K562 (cell line): ENCODE results near the gene SAFB. TPM values are rescaled to one million over a fixed set of nuclear protein-coding genes. Genes with fewer than 3 reads are reported as not detected.

Experiments used
- ATAC-seq: fragments of 200-7000 bp; cut with Tn5 transposase; 3 replicates; pipeline ENCODE4 v1.9.1; 2020; ENCODE audit warnings: moderate library complexity
- BruUV-seq: library from RNA; stranded (reverse); fragments of 400-500 nt; replicated peaks from 2 replicates; lab custom pipeline; 2021; lab: Mats Ljungman, UMichigan
- CTCF ChIA-PET: fragments of 300-600 bp; formaldehyde crosslinking; extraction: SDS; loops from one replicate; lab custom pipeline; 2021; ENCODE audit warnings: low intra/inter-chr PET ratio; lab: Yijun Ruan, JAX
- POLR2A ChIA-PET: fragments of 300-600, 350-650 bp; sonication (Branson Sonifier 250); formaldehyde crosslinking; extraction: SDS; loops from one replicate; lab custom pipeline; 2021; ENCODE audit warnings: antibody characterized with exemption, inconsistent platforms; lab: Yijun Ruan, JAX
- DNase-seq, 4 experiments: peaks; one replicate each; pipeline versions ENCODE4 v3.0.0 to v3.0.0-alpha.2; 2011 to 2018; ENCODE audit warnings: low spot score in 3 of 4, mixed read lengths in 3 of 4; ENCODE audit errors: extremely low read depth in 1 of 4
- FAIRE-seq: peaks from 2 replicates; lab custom pipeline; 2011; peaks lifted over from hg19 to GRCh38; lab: Jason Lieb, UNC
- H2AFZ ChIP-seq: 2 replicates; pipeline ENCODE4 v1.6.0; 2011; ENCODE audit warnings: low read depth, low read length, control low read depth, inconsistent platforms
- H3K27ac ChIP-seq: fragments of 200-600 bp; 3 replicates; pipeline ENCODE4 v1.8.0; 2011; ENCODE audit warnings: low read depth, mild to moderate bottlenecking, control low read depth, inconsistent platforms, low read length, moderate library complexity, mixed read lengths; ENCODE audit errors: extremely low read depth
- H3K27me3 ChIP-seq, 2 experiments: fragments of 300-600 bp in 1 of 2; 2 replicates in 1 of 2; 3 replicates in 1 of 2; pipeline versions ENCODE4 v1.6.0 to v1.8.0; 2011; ENCODE audit warnings: inconsistent platforms in 2 of 2, low read length in 2 of 2, mild to moderate bottlenecking in 1 of 2, mixed read lengths in 1 of 2, moderate library complexity in 1 of 2; ENCODE audit not compliant: control insufficient read depth in 2 of 2, insufficient read depth in 2 of 2
- H3K36me3 ChIP-seq: fragments of 300-600 bp; 3 replicates; pipeline ENCODE4 v1.8.0; 2011; ENCODE audit warnings: mild to moderate bottlenecking, low read length, inconsistent platforms; ENCODE audit not compliant: control insufficient read depth, insufficient read depth
- H3K4me1 ChIP-seq, 2 experiments: fragments of 200-600 bp in 1 of 2; replicated peaks in 1 of 2; 2 replicates in 1 of 2; 3 replicates in 1 of 2; pipeline versions ENCODE4 v1.5.1 to v1.8.0; 2011; ENCODE audit warnings: inconsistent platforms in 2 of 2, low read length in 2 of 2, mild to moderate bottlenecking in 1 of 2, mixed read lengths in 1 of 2, moderate library complexity in 1 of 2; ENCODE audit not compliant: control insufficient read depth in 2 of 2, insufficient read depth in 2 of 2
- H3K4me2 ChIP-seq: 2 replicates; pipeline ENCODE4 v1.6.1; 2011; ENCODE audit warnings: low read length, control low read depth, inconsistent platforms, mixed read lengths; ENCODE audit not compliant: insufficient read depth
- H3K4me3 ChIP-seq: fragments of 200-600 bp; sonication (generic), shearing (Covaris generic); 2 replicates; pipeline ENCODE4 v1.5.1; 2016; ENCODE audit warnings: control low read depth, inconsistent platforms
- H3K79me2 ChIP-seq: fragments of 200-600 bp; 3 replicates; pipeline ENCODE4 v1.8.0; 2011; ENCODE audit warnings: low read length, inconsistent platforms; ENCODE audit not compliant: control insufficient read depth, insufficient read depth
- H3K9ac ChIP-seq, 2 experiments: 2 replicates each; pipeline versions ENCODE4 v1.6.0 to v1.6.1; 2011; ENCODE audit warnings: low read depth in 2 of 2, low read length in 2 of 2, control low read depth in 1 of 2, inconsistent platforms in 1 of 2, mild to moderate bottlenecking in 1 of 2, mixed read lengths in 1 of 2; ENCODE audit not compliant: insufficient read depth in 1 of 2
- H3K9me1 ChIP-seq: one replicate; pipeline ENCODE4 v1.6.0; 2011; ENCODE audit warnings: inconsistent platforms, mild to moderate bottlenecking, low read length, moderate library complexity; ENCODE audit not compliant: control insufficient read depth, insufficient read depth
- H3K9me3 ChIP-seq: replicated peaks from 2 replicates; pipeline ENCODE4 v1.5.1; 2011; ENCODE audit warnings: low read depth, low read length, inconsistent platforms; ENCODE audit not compliant: control insufficient read depth, insufficient read depth
- H4K20me1 ChIP-seq: replicated peaks from 2 replicates; pipeline ENCODE4 v1.6.1; 2011; ENCODE audit warnings: low read length, inconsistent platforms, mixed read lengths; ENCODE audit not compliant: control insufficient read depth, insufficient read depth
- POLR2G ChIP-seq: fragments of 200-400 bp; formaldehyde crosslinking; IDR thresholded peaks from 2 replicates; pipeline ENCODE4 v1.6.1; 2017; ENCODE audit warnings: low read depth, mild to moderate bottlenecking, antibody characterized with exemption, low read length, moderate library complexity
- SMARCB1 ChIP-seq: IDR thresholded peaks from 2 replicates; pipeline ENCODE4 v1.6.1; 2011; ENCODE audit warnings: improper control_type of control experiment, low read depth; ENCODE audit not compliant: insufficient read length
- THRA ChIP-seq: fragments of 450-650 bp; IDR thresholded peaks from 2 replicates; pipeline ENCODE4 v1.6.1; 2017; ENCODE audit warnings: mild to moderate bottlenecking, moderate library complexity
- ZNF174 ChIP-seq: fragments of 250-450 bp; sonication (Bioruptor Pico); IDR thresholded peaks from 2 replicates; pipeline ENCODE4 v1.4.0; 2020; ENCODE audit warnings: mild to moderate bottlenecking
- ZNF699 ChIP-seq: fragments of 250-450 bp; sonication (Bioruptor Pico); IDR thresholded peaks from 2 replicates; pipeline ENCODE4 v1.8.0; 2021; ENCODE audit warnings: mild to moderate bottlenecking, moderate library complexity; ENCODE audit not compliant: insufficient replicate concordance
- ZNF766 ChIP-seq: fragments of 200-800 bp; sonication (Bioruptor generic); conservative IDR thresholded peaks from 2 replicates; pipeline ENCODE4 v1.6.1; 2016; ENCODE audit warnings: missing genetic modification characterization, missing compliant biosample characterization
- WGBS: fragments of 100-300 bp; shearing (Covaris generic); methylation state at CpG from one replicate; pipeline ENCODE4 v1.1.6; 2016; ENCODE audit warnings: low coverage, mixed read lengths; ENCODE audit not compliant: insufficient coverage; ENCODE audit errors: missing lambda C conversion rate; 5-methylcytosine and 5-hydroxymethylcytosine counted together
- in situ Hi-C: fragments of 300-500 bp; cut with MboI; formaldehyde crosslinking; loops from 4 replicates; pipeline ENCODE4 v1.15.0; 2018; ENCODE audit warnings: inconsistent platforms, mixed read lengths
- intact Hi-C: fragments of 100-400 bp; cut with micrococcal nuclease; formaldehyde crosslinking; loops from 2 replicates; pipeline ENCODE4 v1.14.2; 2022
- polyA plus RNA-seq, 8 experiments: library from polyadenylated mRNA; depleted of rRNA in 4 of 8; stranded (reverse) in 5 of 8; unstranded in 3 of 8; fragments of >200 nt; fragmentation: Nextera tagmentation in 2 of 8; fragmentation: Illumina TruSeq in 1 of 8; extraction: Ambion mirVana in 2 of 8; extraction: Trizol in 1 of 8; gene quantifications; 2 replicates each; pipeline versions ENCODE4 v1.2.1 to v1.2.3, GENCODE V29; 2011 to 2014; ENCODE audit warnings: inconsistent platforms in 1 of 8, missing spikeins in 1 of 8
- total RNA-seq, 7 experiments: library from RNA; depleted of rRNA in 6 of 7; stranded (reverse); fragments of >200 nt in 6 of 7; fragmentation: Illumina TruSeq in 2 of 7; extraction: Trizol in 2 of 7; gene quantifications; 2 replicates each; pipeline versions ENCODE4 v1.2.1 to v1.2.3, GENCODE V29; 2011 to 2021; ENCODE audit warnings: low replicate concordance in 1 of 7
- TF ChIP-seq, protein P1 (sequence below): fragments of 450-650 bp; formaldehyde crosslinking; IDR thresholded peaks from 2 replicates; pipeline ENCODE4 v1.4.0; 2022; ENCODE audit warnings: missing genetic modification characterization

SAFB gene
- total and polyA plus RNA-seq, 9 of the 15 experiments (the other 6 are each of a cell fraction or from before 2014, with no cell fraction given), result 1.1 to 151 (median 83.1) TPM

GRCh38 chr19:5588906-5589676, 33.8 kb upstream of the SAFB start:
- DNase-seq, result no peak
- no peaks in the 10 kb centered on the region for H3K27me3 ChIP-seq
- in situ Hi-C loops (no loop called here), intact Hi-C loops (no loop called here)
- 85% methylated on average over 19 of the region's 30 CpGs for WGBS
- ChIA-PET POLR2A (interaction anchor here (0.6 to 0.9 kb wide), 3 partner anchors 8 to 576 kb away, joined by 3 to 4 read pairs (median 3); no protein-coding TSS in a partner anchor), CTCF (no interaction called here)
- H3K9ac ChIP-seq, result peak overlapping the region in 1 of 2 experiments; percentile 53; a peak in 2 of 4 replicates
- H3K79me2 ChIP-seq, result peaks cover 3% of the 10 kb centered on the region; the same call in 2 of the 3 replicates
- no peak overlapping the region for H3K4me3 ChIP-seq
- no peak overlapping the region for H2AFZ ChIP-seq
- H3K4me2 ChIP-seq, result no peak overlapping the region
- H3K4me1 ChIP-seq, result peaks cover 14 to 46% of the 10 kb centered on the region in 2 experiments
- no peak for TF ChIP-seq SMARCB1
- no peak for TF ChIP-seq THRA
- TF ChIP-seq POLR2G, result peak; percentile 56
- no peak for TF ChIP-seq ZNF766 (CRISPR knock-in tag)
- TF ChIP-seq, protein P1, sequence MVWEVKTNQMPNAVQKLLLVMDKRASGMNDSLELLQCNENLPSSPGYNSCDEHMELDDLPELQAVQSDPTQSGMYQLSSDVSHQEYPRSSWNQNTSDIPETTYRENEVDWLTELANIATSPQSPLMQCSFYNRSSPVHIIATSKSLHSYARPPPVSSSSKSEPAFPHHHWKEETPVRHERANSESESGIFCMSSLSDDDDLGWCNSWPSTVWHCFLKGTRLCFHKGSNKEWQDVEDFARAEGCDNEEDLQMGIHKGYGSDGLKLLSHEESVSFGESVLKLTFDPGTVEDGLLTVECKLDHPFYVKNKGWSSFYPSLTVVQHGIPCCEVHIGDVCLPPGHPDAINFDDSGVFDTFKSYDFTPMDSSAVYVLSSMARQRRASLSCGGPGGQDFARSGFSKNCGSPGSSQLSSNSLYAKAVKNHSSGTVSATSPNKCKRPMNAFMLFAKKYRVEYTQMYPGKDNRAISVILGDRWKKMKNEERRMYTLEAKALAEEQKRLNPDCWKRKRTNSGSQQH, result no peak
- TF ChIP-seq ZNF699, result no peak
- no peak for TF ChIP-seq ZNF174 (CRISPR knock-in tag)
- no peak for ATAC-seq
- BruUV-seq, result no TSS peak
- no peaks in the 10 kb centered on the region for H3K9me1 ChIP-seq
- FAIRE-seq, result no peak
- no peaks in the 10 kb centered on the region for H3K9me3 ChIP-seq
- no peaks in the 10 kb centered on the region; the same call in 1 of the 2 replicates for H4K20me1 ChIP-seq
- H3K27ac ChIP-seq, result no peak overlapping the region
- peaks cover 92% of the 10 kb centered on the region; the same call in 2 of the 3 replicates for H3K36me3 ChIP-seq
